ENCODE data around the gene ASB8.
A peak's percentile ranks its signal among the peaks of the same experiment; 100 is the strongest.

The ASB8 gene, protein sequence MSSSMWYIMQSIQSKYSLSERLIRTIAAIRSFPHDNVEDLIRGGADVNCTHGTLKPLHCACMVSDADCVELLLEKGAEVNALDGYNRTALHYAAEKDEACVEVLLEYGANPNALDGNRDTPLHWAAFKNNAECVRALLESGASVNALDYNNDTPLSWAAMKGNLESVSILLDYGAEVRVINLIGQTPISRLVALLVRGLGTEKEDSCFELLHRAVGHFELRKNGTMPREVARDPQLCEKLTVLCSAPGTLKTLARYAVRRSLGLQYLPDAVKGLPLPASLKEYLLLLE

DNA sequence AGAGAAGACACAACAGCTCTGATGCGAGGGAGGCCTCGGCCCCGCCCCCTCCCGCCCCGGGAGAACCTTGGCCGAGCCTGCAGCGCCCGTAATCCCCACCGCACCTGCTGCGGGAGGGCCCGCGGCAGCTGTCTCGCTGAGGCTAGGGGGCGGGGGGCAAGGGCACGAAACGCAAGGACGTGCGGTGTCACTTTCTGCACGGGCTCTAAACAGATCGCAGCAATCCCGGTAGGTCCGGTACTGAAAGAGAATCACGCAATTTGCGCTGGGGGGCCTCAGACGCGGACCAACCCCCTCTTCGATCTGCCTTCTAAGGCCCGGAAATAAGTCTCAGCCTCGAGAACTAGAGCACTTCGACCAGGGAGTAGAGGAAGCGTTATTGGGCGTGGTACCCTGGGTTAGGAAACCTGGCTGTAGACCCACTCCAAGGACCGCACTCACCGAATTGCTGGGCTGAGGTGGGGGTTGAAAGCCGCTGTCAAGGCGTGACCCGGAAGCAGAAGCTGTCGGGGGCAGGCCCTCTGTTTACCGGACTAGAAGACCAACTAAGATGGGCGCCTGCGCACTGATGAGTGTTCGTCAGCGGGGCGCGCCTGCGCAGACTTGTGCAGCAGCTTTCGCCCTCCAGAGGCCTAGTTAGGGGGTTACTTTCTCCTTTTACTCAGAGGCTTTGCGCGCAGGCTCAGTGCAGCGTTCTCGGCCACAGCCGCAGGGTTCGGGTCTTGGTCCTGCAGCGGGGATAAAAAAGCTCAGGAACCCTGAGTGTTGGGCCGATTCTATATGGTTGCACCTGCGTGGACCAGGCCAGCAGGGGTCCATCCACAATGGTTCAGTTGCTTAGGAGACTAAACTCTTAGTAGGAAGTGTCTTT is at the start of gene ASB8:
ASB8 (minus strand) TSS at position 498 of the 871 bp plus-strand sequence. CDS start 4,019 bp downstream, outside the sequence.
- DNase-seq = peak; percentile 99

DNA sequence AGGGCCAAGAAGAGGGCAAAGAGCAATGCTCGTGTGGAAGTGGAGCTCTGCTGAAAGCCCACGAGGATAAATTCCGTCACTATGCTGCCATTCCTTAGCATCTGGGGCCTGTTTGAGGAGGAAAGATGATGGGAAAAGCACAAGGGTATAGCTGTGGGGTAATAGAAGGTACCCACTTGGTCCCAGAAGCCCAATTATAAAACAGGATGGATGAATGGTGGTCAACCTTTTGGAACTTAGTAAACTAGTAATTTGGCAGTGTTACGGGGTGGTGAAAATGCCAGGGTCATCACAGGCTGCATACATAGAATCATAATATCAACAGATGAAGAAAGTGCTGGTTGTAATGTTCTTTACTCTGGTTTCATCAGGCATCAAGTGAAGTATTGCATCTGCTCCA is 45.9 kb upstream of the ASB8 start, which contains the start of gene OR10AD1:
OR10AD1 (minus strand) TSS at position 101 of the 400 bp plus-strand sequence; CDS start at position 101, 0 bp downstream.
- no peak for DNase-seq

DNA sequence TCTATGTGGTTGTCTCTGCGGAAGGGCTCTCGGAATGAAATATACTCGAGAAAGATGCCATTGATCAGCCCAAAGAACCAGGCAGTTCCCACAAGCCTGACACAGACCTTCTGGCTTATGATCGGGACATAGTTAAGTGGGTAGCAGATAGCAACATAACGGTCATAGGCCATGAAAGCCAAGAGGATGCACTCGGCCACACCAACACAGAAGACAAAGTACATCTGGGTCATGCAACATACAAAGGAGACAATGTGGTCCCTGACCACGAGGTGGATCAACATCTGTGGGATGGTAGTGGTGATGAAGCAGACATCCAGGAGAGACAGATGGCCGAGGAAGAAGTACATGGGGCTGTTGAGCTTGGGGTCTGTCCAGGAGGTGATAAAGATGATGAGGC is 45.5 kb upstream of the ASB8 start:
- DNase-seq = no peak

DNA sequence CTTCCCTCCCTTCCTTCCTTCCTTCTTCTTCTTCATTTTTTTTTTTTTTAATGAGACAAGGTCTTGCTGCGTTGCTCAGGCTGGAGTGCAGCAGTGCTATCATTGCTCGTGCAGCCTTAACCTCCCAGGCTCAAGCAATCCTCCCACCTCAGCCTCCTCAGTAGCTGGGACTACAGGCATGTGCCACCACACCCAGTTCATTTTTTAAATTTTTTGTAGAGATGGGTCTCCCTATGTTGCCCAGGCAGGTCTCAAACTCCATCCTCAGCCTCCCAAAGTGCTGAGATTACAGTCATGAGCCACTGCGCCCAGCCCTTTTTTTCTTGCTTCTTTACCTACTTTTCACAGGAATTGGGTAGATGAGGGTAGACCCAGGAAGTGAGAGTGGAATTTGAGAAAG is 44.2 kb upstream of the ASB8 start:
- no peak for DNase-seq

DNA sequence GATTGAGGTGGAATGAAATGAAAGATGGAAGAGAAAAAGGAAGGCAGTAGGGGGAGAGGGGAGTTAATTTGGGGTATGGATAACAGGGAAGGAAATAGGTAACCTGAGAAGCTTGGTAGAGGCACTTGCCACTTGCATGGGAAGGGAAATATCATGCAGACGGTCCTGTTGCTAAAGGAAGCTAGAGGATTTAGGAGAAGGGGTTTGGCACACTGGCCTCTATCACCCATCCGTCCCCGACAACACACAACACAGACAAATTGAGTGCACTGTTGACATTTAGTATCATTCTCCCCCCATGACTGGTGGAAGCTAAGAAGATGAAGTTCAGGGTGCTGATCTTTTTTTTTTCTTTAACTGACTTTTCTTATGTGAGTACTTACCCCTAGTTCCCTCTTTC is 43.8 kb upstream of the ASB8 start:
- DNase-seq = no peak

DNA sequence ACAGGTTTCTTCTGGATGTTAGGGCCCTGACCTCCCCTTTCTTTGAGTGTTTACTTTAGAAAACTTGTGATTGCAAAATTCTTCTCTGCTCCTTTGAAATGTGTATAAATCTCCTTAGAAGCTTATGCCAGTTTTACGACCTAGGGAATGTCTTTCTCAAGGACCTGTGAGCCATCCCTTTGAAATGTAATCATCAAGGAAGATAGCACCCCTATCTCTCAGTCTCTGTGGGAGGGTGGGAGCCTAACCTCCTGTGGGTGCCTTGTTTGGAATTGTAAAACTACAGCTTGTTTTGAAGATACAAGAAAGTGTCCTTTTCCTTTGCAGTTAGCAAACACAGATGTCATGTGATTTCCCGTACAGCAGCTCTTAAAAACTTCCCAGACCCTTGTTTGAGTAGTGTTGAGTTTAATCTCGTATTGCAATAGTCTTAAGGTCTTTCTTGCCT is 42.5 kb upstream of the ASB8 start:
- DNase-seq = no peak

DNA sequence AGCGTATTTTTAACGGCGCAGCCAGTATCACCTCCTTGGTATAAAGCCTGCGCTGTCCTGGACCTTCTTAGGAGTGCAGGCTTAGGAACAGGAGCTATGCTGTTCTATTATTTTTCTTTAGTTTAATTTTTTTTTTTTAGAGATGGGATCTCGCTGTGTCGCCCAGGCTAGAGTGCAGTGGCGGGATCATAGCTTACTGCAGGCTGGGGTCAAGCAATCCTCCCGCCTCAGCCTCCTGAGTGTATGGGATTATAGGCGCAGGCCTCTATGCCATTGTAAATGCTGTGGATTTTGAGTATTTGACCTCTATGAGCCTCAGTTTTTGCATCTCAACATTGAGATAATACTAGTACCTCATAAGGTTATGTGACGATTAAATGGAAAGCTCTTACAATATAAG is 41.7 kb upstream of the ASB8 start:
- no peak for DNase-seq

DNA sequence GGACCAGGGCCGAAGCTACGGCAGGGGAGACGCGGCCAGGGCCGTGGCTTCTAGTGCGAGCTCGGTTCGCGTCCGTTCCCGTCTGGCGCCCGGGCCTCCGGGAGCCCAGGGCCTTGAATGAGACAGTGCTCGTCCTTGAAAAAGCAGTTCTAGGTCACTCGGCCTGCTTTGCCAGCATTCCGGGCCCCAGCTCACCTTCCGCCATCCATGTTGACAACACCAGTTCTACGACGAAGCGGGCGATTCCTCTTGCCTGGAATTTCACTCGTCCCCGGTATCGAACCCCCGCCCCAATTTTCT is 41.3 kb upstream of the ASB8 start:
- DNase-seq = peak in 1 of 2 donors; percentile 11

DNA sequence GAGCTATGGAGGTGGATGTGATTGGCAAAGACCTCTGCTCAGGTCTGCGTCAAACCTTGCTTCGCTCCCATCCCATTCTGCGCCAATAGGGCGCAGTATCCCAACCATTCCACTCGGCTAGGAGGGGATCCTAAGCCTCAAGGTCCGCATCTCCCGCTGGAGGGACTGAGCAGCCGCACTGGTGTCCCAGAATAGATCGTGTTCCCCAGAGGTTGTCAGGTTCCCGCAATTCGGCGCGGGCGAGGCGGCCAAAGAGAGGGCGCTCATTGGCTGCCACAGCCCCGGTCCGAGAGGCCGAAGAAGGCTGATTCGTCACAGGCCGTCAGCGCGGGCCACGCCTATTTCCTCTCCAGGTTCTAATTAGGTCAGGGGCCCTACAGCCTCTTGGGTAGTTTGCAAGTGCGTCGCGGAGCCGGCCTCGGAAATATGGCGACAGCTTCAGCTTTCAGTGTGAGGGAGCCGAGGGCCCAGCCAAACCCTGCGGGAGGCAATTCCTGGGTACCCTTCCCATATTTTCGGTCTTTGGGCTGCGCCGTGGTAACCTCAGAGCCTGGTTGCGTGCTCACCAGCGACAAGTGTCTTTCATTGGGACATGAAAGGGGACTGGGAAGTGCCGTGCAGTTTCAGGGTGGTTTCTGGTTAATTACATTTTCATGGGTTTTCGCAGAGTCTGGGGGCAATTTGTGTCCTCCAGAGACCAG is 40.8 kb upstream of the ASB8 start:
- peak; percentile 94 for DNase-seq

DNA sequence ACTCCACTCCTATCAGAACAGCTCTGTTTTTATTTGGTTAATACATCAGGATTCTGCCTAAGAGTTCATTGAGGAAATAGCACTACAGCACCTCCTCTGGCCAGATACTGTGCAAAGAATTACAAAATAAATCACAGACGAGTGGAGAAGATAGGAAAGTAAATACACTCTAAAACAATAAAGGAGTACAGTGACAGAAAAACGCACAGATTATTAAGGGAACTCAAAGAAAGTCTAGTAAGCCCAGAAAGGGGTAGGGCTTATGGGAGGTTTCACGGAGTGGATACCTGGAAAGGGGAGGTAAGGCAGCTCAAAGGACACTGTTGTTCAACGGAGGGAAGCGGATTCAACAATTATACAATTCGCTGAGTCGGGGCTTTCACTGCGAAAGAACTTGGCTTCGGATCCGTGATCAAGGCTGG is 40.2 kb upstream of the ASB8 start:
- DNase-seq = peak; percentile 3 to 53

DNA sequence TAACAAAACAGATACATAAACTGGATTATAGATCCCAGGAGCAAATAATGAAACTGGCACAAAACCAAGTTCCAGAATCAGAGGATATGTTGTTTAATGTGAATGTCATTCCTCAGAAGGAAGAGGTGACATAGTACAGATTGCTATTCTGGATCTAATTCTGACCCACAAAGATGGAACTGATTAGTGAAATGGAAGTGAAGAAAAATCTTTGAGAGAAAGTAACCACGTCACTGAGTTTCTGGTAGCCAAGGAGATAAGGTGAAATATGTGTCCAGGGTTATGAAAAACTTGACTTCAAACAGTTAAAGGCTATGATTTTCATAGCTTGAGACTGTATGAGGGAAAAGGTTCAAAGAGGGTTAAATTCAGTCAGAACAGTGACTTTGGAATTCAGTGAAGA is 37.5 kb upstream of the ASB8 start:
- no peak for DNase-seq

DNA sequence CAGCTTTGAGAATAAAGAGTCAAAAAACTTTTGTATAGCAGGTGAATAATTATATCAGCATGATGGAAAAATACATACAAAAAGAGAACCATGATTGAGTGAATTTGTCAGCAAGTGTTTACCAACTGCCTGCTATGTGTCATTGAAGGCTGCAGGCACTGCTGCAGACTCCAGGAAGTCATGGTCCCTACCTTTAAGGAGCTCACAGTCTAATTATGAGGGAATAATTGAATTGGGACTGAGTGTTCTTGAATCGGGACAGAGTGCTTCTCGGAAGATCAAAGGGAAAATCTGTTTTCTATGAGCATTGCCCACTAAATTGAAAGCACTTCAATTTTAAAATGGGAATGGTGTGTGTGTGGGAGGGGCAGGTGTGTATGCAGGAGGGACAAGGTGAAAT is 36.3 kb upstream of the ASB8 start:
- no peak for DNase-seq

DNA sequence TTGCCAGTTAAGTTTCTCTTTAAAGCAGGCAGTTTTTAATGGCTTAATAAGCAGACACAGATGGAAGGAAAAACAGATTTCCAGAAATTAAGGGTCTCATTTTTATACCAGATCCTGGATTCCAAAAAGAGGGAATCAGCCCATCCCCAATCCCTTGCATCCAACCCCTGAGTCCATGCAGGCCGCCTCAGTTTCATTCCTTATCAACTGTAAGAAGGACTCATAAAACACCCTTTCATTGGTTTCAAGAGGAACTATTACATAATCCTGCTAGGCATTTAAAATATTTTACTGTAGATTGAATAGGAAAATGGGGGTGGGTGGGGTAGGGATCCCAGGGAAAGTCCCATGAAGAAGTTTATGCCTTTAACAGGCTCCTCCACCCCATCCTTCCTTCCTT is 35.5 kb upstream of the ASB8 start:
- no peak for DNase-seq

DNA sequence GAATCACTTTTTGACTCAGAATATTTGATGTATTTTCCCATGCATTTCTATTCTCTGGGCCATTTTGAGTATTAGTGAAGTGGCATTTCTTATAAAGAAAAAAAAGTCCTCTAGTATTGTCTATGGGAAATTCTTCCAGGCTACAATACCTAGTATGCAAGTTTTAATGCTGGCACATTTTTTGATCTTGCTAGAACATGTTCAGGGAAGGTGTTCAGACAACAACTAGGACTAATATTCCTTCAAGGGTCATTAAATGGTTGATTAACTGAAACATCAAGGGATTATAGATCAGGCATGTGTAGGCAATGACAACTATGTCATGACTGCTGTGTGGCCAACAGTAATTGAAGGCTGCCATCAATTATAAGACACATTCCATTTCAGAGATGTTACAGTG is 33.8 kb upstream of the ASB8 start:
- DNase-seq = no peak

DNA sequence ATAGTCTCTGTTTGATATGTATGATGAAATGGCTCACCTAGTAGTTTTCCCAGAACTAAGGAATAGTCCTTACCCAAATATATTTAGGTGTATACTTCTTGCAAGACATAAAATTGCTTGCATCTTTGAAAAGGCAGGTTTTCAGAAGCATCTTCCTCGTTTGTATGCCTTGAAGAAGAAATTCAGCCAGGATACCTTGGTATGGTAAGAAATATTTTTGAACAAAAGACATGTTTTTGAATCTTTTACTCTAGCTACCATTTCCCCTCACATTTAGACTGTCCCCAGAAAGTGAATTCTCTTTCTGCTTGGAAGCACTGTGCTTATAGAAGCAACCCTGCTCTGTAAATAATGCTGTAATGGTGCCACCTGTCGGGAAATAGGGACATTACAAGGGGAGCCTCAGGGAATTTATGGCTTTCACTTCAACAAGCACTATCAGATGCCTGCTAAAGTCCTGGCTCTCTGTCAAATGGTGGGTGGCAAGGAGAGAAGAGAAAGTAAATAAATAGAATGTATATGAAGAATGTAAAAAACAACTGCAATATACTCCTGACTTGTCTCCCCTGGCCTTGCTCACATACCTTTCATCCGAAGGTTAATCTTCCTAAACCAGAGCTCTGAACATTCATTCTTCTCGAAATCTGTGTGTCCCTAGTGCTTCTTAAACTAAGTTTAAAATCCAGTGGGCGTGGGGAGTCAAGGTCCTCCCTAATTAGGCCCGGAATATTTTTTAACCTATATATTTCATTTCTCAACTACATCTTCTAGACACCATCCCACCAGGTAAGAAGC is 32.2 kb upstream of the ASB8 start:
- DNase-seq = peak; percentile 64 to 81

DNA sequence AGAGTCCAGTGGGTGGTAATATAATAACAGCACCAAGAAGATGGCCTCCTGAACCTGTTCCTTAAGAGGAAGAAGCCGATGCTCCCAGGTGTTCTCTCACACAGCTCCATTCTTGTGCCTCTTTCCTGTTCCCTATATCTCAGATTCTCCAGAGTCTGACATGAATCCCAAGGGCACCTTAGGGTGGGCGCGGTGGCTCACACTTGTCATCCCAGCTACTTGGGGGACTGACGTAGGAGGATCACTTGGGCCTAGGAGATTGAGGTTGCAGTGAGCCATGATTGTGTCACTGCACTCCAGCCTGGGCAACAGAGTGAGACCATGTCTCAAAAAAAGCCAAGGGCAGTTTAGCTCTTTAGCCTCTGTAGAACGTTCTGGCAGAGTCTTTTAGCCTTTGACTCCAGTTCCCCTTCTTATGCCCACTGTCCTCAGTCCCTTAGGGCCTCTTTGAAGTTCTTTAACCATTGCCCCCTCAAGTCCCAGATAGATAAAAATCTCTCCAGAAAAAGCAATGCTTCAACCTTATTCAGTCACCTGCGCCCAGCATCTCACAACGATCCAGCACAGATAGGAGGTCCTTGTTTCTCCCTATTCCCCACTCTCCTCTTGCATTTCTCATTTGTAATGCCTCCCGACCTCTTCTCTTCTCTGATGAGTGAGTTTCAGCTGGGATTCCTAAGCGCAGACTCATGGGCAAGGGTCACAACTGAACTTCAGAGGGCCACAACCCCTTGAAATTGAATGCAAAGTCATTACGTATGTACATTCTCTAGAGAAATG is 30.8 kb upstream of the ASB8 start:
- no peak for DNase-seq

DNA sequence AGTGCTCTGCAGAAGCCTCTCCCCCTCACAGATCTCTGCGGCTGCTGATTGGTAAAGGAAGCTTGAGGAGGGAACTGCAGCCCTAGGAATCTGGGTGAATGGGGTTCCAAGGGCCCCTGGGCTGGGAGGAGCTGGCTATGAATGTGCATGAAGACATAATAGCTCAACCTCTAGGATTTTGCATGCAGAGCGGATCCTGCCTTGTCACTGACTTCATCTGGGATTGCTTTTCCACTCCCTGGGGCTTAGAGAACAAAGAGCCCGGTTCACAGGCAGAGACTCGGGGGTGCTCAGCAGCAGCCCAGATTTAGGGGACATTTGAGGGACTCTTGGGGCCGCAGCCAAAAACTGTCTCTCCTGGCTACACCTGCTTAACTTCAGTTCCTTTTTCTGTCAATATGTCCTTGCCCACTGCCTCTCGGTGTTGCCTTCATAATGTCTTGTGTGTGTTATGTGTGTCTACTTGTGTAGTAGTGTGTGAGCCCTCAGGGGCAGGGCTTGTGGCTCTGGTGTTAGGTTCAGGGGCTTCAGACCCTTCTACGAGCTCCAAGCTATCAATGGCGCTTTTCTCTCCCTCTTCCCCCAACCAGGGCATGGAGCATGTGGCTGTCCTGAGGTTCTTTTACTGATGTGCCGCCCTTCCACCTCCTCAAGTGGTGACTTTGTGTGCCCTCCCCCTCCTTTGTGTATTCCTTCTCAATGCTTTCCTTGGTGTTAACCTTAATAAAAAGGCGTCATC is 28.0 kb upstream of the ASB8 start:
- no peak for DNase-seq

DNA sequence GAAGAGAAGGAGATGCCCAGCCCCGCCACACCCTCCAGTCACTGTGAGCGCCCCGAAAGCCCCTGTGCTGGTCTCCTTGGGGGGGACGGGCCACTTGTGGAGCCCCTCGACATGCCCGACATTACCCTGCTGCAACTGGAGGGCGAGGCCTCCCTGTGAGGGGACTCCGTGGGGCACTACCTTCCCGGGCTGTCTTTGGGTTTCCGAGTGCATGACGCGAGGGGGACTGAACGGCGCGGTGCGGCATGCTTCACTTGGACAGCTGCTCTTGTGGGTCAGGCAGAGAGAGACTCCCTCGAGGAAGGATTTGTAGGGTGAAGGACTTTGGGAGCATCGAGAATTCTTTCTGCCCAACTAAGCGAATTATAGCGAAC is 27.2 kb upstream of the ASB8 start:
- DNase-seq = no peak

DNA sequence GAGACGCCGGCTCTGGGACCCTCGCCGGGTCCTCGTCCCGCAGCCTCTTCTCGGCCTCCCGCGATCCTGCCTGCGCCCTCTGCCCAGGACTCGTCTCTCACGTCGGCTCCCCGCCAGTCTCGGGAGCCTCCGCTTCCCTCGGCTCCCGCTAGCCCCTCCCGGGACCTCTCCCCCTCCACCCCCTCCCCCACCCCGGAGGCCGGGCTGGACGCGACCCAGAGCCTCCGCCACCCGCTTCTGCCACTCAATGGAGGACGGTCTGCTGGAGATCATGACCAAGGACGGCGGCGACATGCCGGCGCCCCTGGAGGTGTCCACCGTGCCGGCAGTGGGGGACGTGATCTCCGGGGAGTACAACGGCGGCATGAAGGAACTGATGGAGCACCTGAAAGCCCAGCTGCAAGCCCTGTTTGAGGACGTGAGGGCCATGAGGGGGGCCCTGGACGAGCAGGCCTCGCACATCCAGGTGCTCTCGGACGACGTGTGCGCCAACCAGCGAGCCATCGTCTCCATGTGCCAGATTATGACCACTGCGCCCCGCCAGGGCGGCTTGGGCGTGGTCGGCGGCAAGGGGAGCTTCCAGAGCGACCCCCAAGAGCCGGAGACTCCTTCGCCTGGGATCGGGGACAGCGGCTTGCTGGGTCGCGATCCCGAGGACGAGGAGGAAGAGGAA is 26.7 kb upstream of the ASB8 start:
- peak; percentile 20 to 33 for DNase-seq

DNA sequence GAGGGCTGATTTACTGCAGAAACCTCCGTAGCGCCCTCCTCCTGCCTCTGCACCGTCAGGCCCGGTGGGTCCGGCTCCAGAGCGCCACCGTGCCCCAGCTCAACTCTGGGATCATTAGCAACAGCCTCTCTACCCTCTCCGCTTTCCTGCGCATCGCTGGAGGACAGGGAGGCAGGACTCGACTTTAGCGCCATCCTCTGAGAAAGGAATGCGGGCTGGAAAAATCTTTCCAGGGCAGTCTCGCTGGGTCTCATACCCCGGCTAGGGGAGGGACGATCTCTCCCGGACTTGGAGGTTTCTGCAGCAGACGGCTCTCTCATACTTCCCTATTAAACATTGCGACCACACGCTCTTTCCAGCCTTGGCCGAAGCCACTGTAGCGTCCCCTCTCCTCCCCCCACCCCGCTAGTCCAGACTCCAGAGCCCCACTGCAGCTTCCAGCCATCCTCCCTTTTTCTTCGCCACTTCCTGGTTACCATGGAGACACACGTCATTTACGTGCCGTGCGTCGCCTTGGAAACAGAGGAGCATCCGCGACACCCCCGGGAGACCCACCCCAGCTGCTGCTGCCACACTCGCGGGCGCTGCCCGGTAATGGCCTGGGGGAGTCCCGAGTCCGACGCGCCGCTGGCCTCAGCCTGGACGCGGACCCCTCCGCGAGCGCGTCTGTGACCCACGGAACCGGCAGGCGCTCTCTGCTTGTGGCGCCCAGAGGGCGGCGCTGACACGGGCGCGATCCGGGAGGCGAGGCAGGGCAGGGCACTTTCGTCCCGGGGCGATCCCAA is 26.0 kb upstream of the ASB8 start, which contains the start of gene CCDC184:
CCDC184 (plus strand) TSS at position 554 of the 785 bp plus-strand sequence. CDS start 479 bp downstream, outside the sequence.
- DNase-seq = peak; percentile 85 to 86

All from CD4-positive, alpha-beta T cell treated with Interleukin-1 beta for 1 hour (primary cell).